Measurements from ENCODE around the gene PKP4.

- no peak for TF ChIP-seq SIN3A (conservative IDR thresholded peaks at IDR 0.05 in 1 of 2, IDR thresholded peaks at IDR 0.05 in 1 of 2; ENCODE audit: low read depth in 1 of 2, low read length in 2 of 2)
- no peak for TF ChIP-seq CTCF (IDR thresholded peaks at IDR 0.05; ENCODE audit: control extremely low read depth in 1 of 3, insufficient read depth in 1 of 3, low read depth in 1 of 3, low read length in 3 of 3)
- no peak for TF ChIP-seq RXRA (IDR thresholded peaks at IDR 0.05; ENCODE audit: insufficient read depth, low read depth, low read length)
- TF ChIP-seq YY1 (IDR thresholded peaks at IDR 0.05; ENCODE audit: low read depth, low read length) = no peak
- TF ChIP-seq FOSL1 (IDR thresholded peaks at IDR 0.05; ENCODE audit: insufficient read depth, low read depth, low read length) = no peak
- TF ChIP-seq MAX (IDR thresholded peaks at IDR 0.05) = no peak
- no peak for TF ChIP-seq POLR2A (IDR thresholded peaks at IDR 0.05; ENCODE audit: control extremely low read depth in 1 of 2, low read depth in 2 of 2, low read length in 2 of 2)
- no peak for TF ChIP-seq TEAD4 (IDR thresholded peaks at IDR 0.05; ENCODE audit: low read depth, low read length)
- no peak for TF ChIP-seq POLR2AphosphoS5 (IDR thresholded peaks at IDR 0.05; ENCODE audit: low read depth, low read length)
- no peak for TF ChIP-seq GTF2F1 (IDR thresholded peaks at IDR 0.05; ENCODE audit: borderline replicate concordance, low read depth, low read length)
Observed at GRCh38 chr2:158486150-158486969, 29.6 kb downstream of the PKP4 start.
